HG03571 (cell line): ENCODE data around the gene KCNE2.

Source experiments
- ATAC-seq: cut with Tn5 transposase; IDR thresholded peaks from one replicate; pipeline ENCODE4 v1.9.1; 2021; ENCODE audit not compliant: unreplicated experiment

Gene KCNE2

GRCh38 chr21:34363733-34364132, at the start of gene KCNE2:
KCNE2 (plus strand) TSS chr21:34364006; CDS start chr21:34370479, 6,473 bp downstream.
- ATAC-seq, result no peak

GRCh38 chr21:34319585-34319984, 44.2 kb upstream of the KCNE2 start:
- ATAC-seq, result no peak

- no peak for ATAC-seq
Observed at GRCh38 chr21:34320011-34320410, 43.8 kb upstream of the KCNE2 start.

- no peak for ATAC-seq
Observed at GRCh38 chr21:34330055-34330454, 33.8 kb upstream of the KCNE2 start.

GRCh38 chr21:34331726-34332125, 32.1 kb upstream of the KCNE2 start:
- no peak for ATAC-seq

- ATAC-seq, result no peak
Observed at GRCh38 chr21:34332347-34332746, 31.5 kb upstream of the KCNE2 start.

- no peak for ATAC-seq
Observed at GRCh38 chr21:34333121-34333739, 30.6 kb upstream of the KCNE2 start.

GRCh38 chr21:34335316-34335715, 28.5 kb upstream of the KCNE2 start:
- ATAC-seq, result no peak

- ATAC-seq, result no peak
Observed at GRCh38 chr21:34336245-34336644, 27.6 kb upstream of the KCNE2 start.

GRCh38 chr21:34336756-34337391, 26.9 kb upstream of the KCNE2 start:
- ATAC-seq, result no peak

GRCh38 chr21:34337741-34338140, 26.1 kb upstream of the KCNE2 start:
- no peak for ATAC-seq

GRCh38 chr21:34338226-34338625, 25.6 kb upstream of the KCNE2 start:
- ATAC-seq, result no peak

- no peak for ATAC-seq
Observed at GRCh38 chr21:34340061-34340460, 23.7 kb upstream of the KCNE2 start.

- ATAC-seq, result no peak
Observed at GRCh38 chr21:34342476-34342875, 21.3 kb upstream of the KCNE2 start.

- no peak for ATAC-seq
Observed at GRCh38 chr21:34343347-34343746, 20.5 kb upstream of the KCNE2 start.

- ATAC-seq, result no peak
Observed at GRCh38 chr21:34343838-34344381, 19.9 kb upstream of the KCNE2 start.

GRCh38 chr21:34344584-34344983, 19.2 kb upstream of the KCNE2 start:
- ATAC-seq, result no peak

- ATAC-seq, result no peak
Observed at GRCh38 chr21:34345091-34345871, 18.5 kb upstream of the KCNE2 start.

- no peak for ATAC-seq
Observed at GRCh38 chr21:34345892-34346291, 17.9 kb upstream of the KCNE2 start.

GRCh38 chr21:34348890-34349519, 14.8 kb upstream of the KCNE2 start:
- ATAC-seq, result no peak

- no peak for ATAC-seq
Observed at GRCh38 chr21:34351786-34352241, 12.0 kb upstream of the KCNE2 start.
